ENCODE data around the gene DPP6. TPM values are rescaled to one million over a fixed set of nuclear protein-coding genes. Genes with fewer than 3 reads are reported as not detected.
"Not testable (repeated sequence)": the region's sequence is repeated elsewhere in the genome, so short reads cannot be mapped to it uniquely, and the experiment has no call there.

Gene DPP6
- total and polyA plus RNA-seq, 9 of the 15 experiments (the other 6 are each of a cell fraction or from before 2014, with no cell fraction given), result not detected

- BruUV-seq (replicated peaks); H4K20me1 ChIP-seq (replicated peaks; ENCODE audit: control insufficient read depth, insufficient read depth, low read length); intact Hi-C loops (cut with micrococcal nuclease); DNase-seq (ENCODE audit: extremely low read depth in 1 of 4, low spot score in 3 of 4); H3K79me2 ChIP-seq (ENCODE audit: control insufficient read depth, insufficient read depth, low read length); CTCF ChIA-PET (ENCODE audit: low intra/inter-chr PET ratio); H3K4me2 ChIP-seq (ENCODE audit: insufficient read depth, low read length); H3K4me3 ChIP-seq; FAIRE-seq; ATAC-seq; H3K9ac ChIP-seq (ENCODE audit: insufficient read depth in 1 of 2, low read depth in 2 of 2, low read length in 2 of 2); H3K27ac ChIP-seq (ENCODE audit: extremely low read depth, low read depth, low read length); H3K4me1 ChIP-seq (replicated peaks in 1 of 2; ENCODE audit: control insufficient read depth in 2 of 2, insufficient read depth in 2 of 2, low read length in 2 of 2); H2AFZ ChIP-seq (ENCODE audit: low read depth, low read length); H3K27me3 ChIP-seq (ENCODE audit: control insufficient read depth in 2 of 2, insufficient read depth in 2 of 2, low read length in 2 of 2); H3K9me1 ChIP-seq (ENCODE audit: control insufficient read depth, insufficient read depth, low read length); in situ Hi-C loops (cut with MboI); H3K36me3 ChIP-seq (ENCODE audit: control insufficient read depth, insufficient read depth, low read length): not testable (repeated sequence)
- peaks cover 17% of the 10 kb centered on the region for H3K9me3 ChIP-seq (replicated peaks; ENCODE audit: control insufficient read depth, insufficient read depth, low read depth, low read length)
- TF ChIP-seq ZEB2 (IDR thresholded peaks at IDR 0.05) (peak; percentile 42; the same call in 1 of the 2 replicates), ZFP36 (IDR thresholded peaks at IDR 0.05; ENCODE audit: low read depth, low read length, partially characterized antibody) (peak; percentile 54), ZNF280A (IDR thresholded peaks at IDR 0.05; ENCODE audit: low read depth, partially characterized antibody) (peak; percentile 85), CEBPZ (IDR thresholded peaks at IDR 0.05; ENCODE audit: borderline replicate concordance, low read depth, low read length) (0 out of 2 replicates have a peak, but pooled peaks have one; percentile 46), TRIM28 (IDR thresholded peaks at IDR 0.05) (peak; percentile 91)
- POLR2A ChIA-PET, result interaction anchor here (0.6 kb wide), 1 partner anchor 650 kb away, joined by 3 read pairs; no protein-coding TSS in a partner anchor
- WGBS (ENCODE audit: insufficient coverage, low coverage, missing lambda C conversion rate), result 14% methylated on average over 5 of the region's 5 CpGs
Measured at GRCh38 chr7:154934353-154934952, 882.3 kb downstream of the DPP6 start.
